Measurements from ENCODE around the gene EBF3. TPM values are rescaled to one million over a fixed set of nuclear protein-coding genes. Genes with fewer than 3 reads are reported as not detected.

The EBF3 gene
- total and polyA plus RNA-seq, 10 donors, result 0.02 to 0.20 (median 0.13) TPM; not detected in 6

DNA sequence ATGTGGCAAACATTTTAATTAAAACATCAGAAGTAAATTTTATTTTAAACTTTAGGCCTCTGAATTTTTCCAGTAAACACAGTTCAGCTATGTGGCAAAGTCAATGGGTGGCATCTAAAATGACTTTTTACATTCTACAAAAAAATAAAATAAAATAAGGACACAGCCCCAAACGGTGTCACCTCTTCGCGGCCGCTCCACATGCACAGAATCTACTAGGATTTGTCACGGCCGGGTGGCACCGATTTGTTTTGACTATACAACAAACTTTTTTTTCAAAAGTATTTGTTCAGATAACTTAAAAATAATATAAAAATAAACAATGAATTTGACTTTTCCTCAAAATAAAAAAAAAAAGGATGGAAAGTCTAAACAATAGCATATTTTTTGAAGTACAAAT, 127.8 kb downstream of the EBF3 start:
- no peak for DNase-seq
- no peak overlapping the region for H3K4me3 ChIP-seq
- H3K27ac ChIP-seq, result no peak overlapping the region
- TF ChIP-seq POLR2A (IDR thresholded peaks at IDR 0.05), result no peak
- TF ChIP-seq, protein P1, sequence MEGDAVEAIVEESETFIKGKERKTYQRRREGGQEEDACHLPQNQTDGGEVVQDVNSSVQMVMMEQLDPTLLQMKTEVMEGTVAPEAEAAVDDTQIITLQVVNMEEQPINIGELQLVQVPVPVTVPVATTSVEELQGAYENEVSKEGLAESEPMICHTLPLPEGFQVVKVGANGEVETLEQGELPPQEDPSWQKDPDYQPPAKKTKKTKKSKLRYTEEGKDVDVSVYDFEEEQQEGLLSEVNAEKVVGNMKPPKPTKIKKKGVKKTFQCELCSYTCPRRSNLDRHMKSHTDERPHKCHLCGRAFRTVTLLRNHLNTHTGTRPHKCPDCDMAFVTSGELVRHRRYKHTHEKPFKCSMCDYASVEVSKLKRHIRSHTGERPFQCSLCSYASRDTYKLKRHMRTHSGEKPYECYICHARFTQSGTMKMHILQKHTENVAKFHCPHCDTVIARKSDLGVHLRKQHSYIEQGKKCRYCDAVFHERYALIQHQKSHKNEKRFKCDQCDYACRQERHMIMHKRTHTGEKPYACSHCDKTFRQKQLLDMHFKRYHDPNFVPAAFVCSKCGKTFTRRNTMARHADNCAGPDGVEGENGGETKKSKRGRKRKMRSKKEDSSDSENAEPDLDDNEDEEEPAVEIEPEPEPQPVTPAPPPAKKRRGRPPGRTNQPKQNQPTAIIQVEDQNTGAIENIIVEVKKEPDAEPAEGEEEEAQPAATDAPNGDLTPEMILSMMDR (IDR thresholded peaks at IDR 0.05 in 8 of 11, conservative IDR thresholded peaks at IDR 0.05 in 3 of 11), result no peak
- no peak for TF ChIP-seq POLR2AphosphoS5 (IDR thresholded peaks at IDR 0.05)
- intact Hi-C loops (cut with DNase I; ENCODE audit: low total_unique reads), result no loop called here
- no peaks in the 10 kb centered on the region for H3K9me3 ChIP-seq
- H3K4me1 ChIP-seq, result no peaks in the 10 kb centered on the region
- 94 to 97% (median 96%) methylated on average over 7 of the region's 7 CpGs for WGBS, 5 donors
- no peaks in the 10 kb centered on the region for H3K27me3 ChIP-seq (replicated peaks in 1 of 7)
- no peaks in the 10 kb centered on the region for H3K36me3 ChIP-seq

- 78 to 85% (median 81%) methylated on average over 12 to 15 of the region's 15 CpGs for WGBS, 5 donors
- H3K27ac ChIP-seq, result no peak overlapping the region
- no peak for DNase-seq
- H3K4me1 ChIP-seq, result no peaks in the 10 kb centered on the region
- no peaks in the 10 kb centered on the region for H3K9me3 ChIP-seq
- H3K36me3 ChIP-seq, result no peaks in the 10 kb centered on the region
- no peak overlapping the region for H3K4me3 ChIP-seq
- TF ChIP-seq, protein P1 (IDR thresholded peaks at IDR 0.05 in 8 of 11, conservative IDR thresholded peaks at IDR 0.05 in 3 of 11), result no peak
- no peak for TF ChIP-seq POLR2A (IDR thresholded peaks at IDR 0.05)
- TF ChIP-seq POLR2AphosphoS5 (IDR thresholded peaks at IDR 0.05), result no peak
- intact Hi-C loops (cut with DNase I; ENCODE audit: low total_unique reads), result no loop called here
- no peaks in the 10 kb centered on the region for H3K27me3 ChIP-seq (replicated peaks in 1 of 7)
These were observed 129.9 kb downstream of the EBF3 start for GRCh38 chr10:129833994-129834739.

GRCh38 chr10:129833468-129833950, 130.6 kb downstream of the EBF3 start:
- Histone ChIP-seq H3K27me3 (replicated peaks in 1 of 7) (no peaks in the 10 kb centered on the region), H3K27ac (no peak overlapping the region), H3K4me3 (no peak overlapping the region), H3K36me3 (no peaks in the 10 kb centered on the region), H3K9me3 (no peaks in the 10 kb centered on the region), H3K4me1 (no peaks in the 10 kb centered on the region)
- 95 to 97% (median 96%) methylated on average over 12 of the region's 12 CpGs for WGBS, 5 donors
- TF ChIP-seq POLR2A (IDR thresholded peaks at IDR 0.05) (no peak), POLR2AphosphoS5 (IDR thresholded peaks at IDR 0.05) (no peak)
- TF ChIP-seq, protein P1 (IDR thresholded peaks at IDR 0.05 in 8 of 11, conservative IDR thresholded peaks at IDR 0.05 in 3 of 11), result no peak
- intact Hi-C loops (cut with DNase I; ENCODE audit: low total_unique reads), result no loop called here
- DNase-seq, result no peak

DNA sequence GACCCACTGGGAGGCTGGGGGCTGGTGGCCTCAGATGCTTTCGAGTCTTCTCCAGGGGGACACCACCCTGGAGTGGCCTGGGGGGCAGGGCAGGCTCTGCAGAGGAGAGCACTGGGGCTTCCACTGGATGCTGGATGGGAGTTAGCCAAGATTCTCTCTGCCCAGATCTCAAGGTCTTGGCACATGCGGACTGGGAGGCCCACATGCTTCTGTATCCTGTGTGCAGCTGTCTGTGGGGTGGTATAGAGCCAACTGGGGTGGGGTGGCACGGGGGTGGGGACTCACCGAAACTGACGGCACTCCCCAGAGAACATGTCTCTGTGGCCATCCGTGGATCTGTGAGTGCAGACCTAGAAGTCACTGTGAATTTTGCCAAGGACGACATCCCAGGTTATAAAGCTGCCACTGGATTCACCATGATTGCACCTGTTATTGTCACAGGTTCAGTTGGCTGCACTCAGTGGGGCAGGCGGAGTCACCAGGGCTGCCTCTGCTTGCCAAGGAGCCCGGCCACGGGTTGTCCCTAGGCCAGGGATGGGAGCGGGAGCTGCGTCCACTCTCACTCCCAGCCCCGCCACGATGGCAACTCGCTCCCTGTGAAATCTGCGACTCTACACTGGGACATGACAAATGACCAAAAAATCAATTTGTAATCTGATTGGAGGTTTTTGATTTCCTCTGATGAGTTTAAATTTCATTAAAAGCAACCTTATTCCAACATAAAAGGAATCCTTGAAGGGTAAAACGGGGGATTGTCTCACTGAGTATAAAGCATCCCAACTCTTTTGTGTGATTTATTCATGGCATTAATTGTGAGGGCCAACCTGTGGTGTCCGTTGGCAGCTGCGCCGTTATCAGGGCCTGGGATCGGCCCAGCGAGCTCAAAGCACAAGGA, 131.3 kb downstream of the EBF3 start:
- DNase-seq, result no peak
- Histone ChIP-seq H3K4me1 (no peaks in the 10 kb centered on the region), H3K27me3 (replicated peaks in 1 of 7) (no peaks in the 10 kb centered on the region), H3K36me3 (no peaks in the 10 kb centered on the region), H3K27ac (no peak overlapping the region), H3K9me3 (no peaks in the 10 kb centered on the region), H3K4me3 (no peak overlapping the region)
- intact Hi-C loops (cut with DNase I; ENCODE audit: low total_unique reads), result no loop called here
- 90 to 96% (median 91%) methylated on average over 22 of the region's 22 CpGs for WGBS, 5 donors
- TF ChIP-seq, protein P1 (IDR thresholded peaks at IDR 0.05 in 8 of 11, conservative IDR thresholded peaks at IDR 0.05 in 3 of 11), result no peak
- TF ChIP-seq POLR2A (IDR thresholded peaks at IDR 0.05) (no peak), POLR2AphosphoS5 (IDR thresholded peaks at IDR 0.05) (no peak)
